GM19351 (cell line): Measurements from ENCODE around the gene TNS4.

ENCODE experiments used
- ATAC-seq: cut with Tn5 transposase; IDR thresholded peaks from one replicate; pipeline ENCODE4 v1.9.1; 2021; ENCODE audit warnings: mild to moderate bottlenecking, moderate library complexity; ENCODE audit not compliant: unreplicated experiment

Gene TNS4

GRCh38 chr17:40459636-40460603 is 41.5 kb downstream of the TNS4 start:
- ATAC-seq, result no peak

- no peak for ATAC-seq
Observed at GRCh38 chr17:40458851-40459482, 42.5 kb downstream of the TNS4 start.

GRCh38 chr17:40457964-40458791 is 43.2 kb downstream of the TNS4 start:
- no peak for ATAC-seq

- no peak for ATAC-seq
Observed at GRCh38 chr17:40457369-40457768, 44.1 kb downstream of the TNS4 start.

GRCh38 chr17:40456396-40456951 is 44.9 kb downstream of the TNS4 start:
- ATAC-seq, result no peak

- ATAC-seq, result no peak
Observed at GRCh38 chr17:40454613-40454995, 46.8 kb downstream of the TNS4 start.

- no peak for ATAC-seq
Observed at GRCh38 chr17:40453881-40454612, 47.4 kb downstream of the TNS4 start.

- no peak for ATAC-seq
Observed at GRCh38 chr17:40452921-40453378, 48.5 kb downstream of the TNS4 start.

GRCh38 chr17:40452216-40452787 is 49.1 kb downstream of the TNS4 start:
- no peak for ATAC-seq

- no peak for ATAC-seq
Observed at GRCh38 chr17:40451420-40451819, 50.0 kb downstream of the TNS4 start.

GRCh38 chr17:40450175-40450574 is 51.2 kb downstream of the TNS4 start:
- no peak for ATAC-seq

- no peak for ATAC-seq
Observed at GRCh38 chr17:40448639-40449261, 52.7 kb downstream of the TNS4 start.

GRCh38 chr17:40448213-40448638 is 53.2 kb downstream of the TNS4 start:
- ATAC-seq, result no peak

- no peak for ATAC-seq
Observed at GRCh38 chr17:40447806-40448205, 53.6 kb downstream of the TNS4 start.

- no peak for ATAC-seq
Observed at GRCh38 chr17:40447148-40447644, 54.2 kb downstream of the TNS4 start.

GRCh38 chr17:40445751-40446468 is 55.5 kb downstream of the TNS4 start:
- ATAC-seq, result no peak

- no peak for ATAC-seq
Observed at GRCh38 chr17:40443988-40444899, 57.2 kb downstream of the TNS4 start.
